HG02884 (cell line): Measurements from ENCODE around the gene MKLN1.
A peak's percentile ranks its signal among the peaks of the same experiment; 100 is the strongest.
"Not testable (repeated sequence)": the region's sequence is repeated elsewhere in the genome, so short reads cannot be mapped to it uniquely, and the experiment has no call there.

Experiments used
- ATAC-seq: cut with Tn5 transposase; IDR thresholded peaks from one replicate; pipeline ENCODE4 v1.9.1; 2021; ENCODE audit warnings: mild to moderate bottlenecking, moderate library complexity; ENCODE audit not compliant: unreplicated experiment

MKLN1 gene

GRCh38 chr7:131327626-131328376 lies at the start of gene MKLN1:
MKLN1 (plus strand) TSS chr7:131327876; CDS start chr7:131327900, 24 bp downstream.
- ATAC-seq, result peak; percentile 78

- no peak for ATAC-seq
Observed at GRCh38 chr7:131279044-131279443, 48.6 kb upstream of the MKLN1 start.

GRCh38 chr7:131281266-131282048 lies 46.2 kb upstream of the MKLN1 start:
- no peak for ATAC-seq

GRCh38 chr7:131284702-131285419 lies 42.8 kb upstream of the MKLN1 start:
- ATAC-seq, result no peak

- ATAC-seq, result no peak
Observed at GRCh38 chr7:131285556-131285955, 42.1 kb upstream of the MKLN1 start.

- no peak for ATAC-seq
Observed at GRCh38 chr7:131288450-131288849, 39.2 kb upstream of the MKLN1 start.

GRCh38 chr7:131289051-131289450 lies 38.6 kb upstream of the MKLN1 start:
- no peak for ATAC-seq

- ATAC-seq, result no peak
Observed at GRCh38 chr7:131292141-131292905, 35.4 kb upstream of the MKLN1 start.

GRCh38 chr7:131293018-131293417 lies 34.7 kb upstream of the MKLN1 start:
- ATAC-seq, result no peak

GRCh38 chr7:131294553-131294952 lies 33.1 kb upstream of the MKLN1 start:
- no peak for ATAC-seq

GRCh38 chr7:131298608-131298992 lies 29.1 kb upstream of the MKLN1 start:
- ATAC-seq, result no peak

- no peak for ATAC-seq
Observed at GRCh38 chr7:131299074-131299473, 28.6 kb upstream of the MKLN1 start.

GRCh38 chr7:131300078-131300477 lies 27.6 kb upstream of the MKLN1 start:
- ATAC-seq, result no peak

GRCh38 chr7:131300572-131301466 lies 26.9 kb upstream of the MKLN1 start:
- no peak for ATAC-seq

GRCh38 chr7:131302446-131302845 lies 25.2 kb upstream of the MKLN1 start:
- ATAC-seq, result no peak

GRCh38 chr7:131302876-131303707 lies 24.6 kb upstream of the MKLN1 start:
- ATAC-seq, result no peak

GRCh38 chr7:131305152-131305551 lies 22.5 kb upstream of the MKLN1 start:
- no peak for ATAC-seq

GRCh38 chr7:131306041-131306440 lies 21.6 kb upstream of the MKLN1 start:
- not testable (repeated sequence) for ATAC-seq

- ATAC-seq, result no peak
Observed at GRCh38 chr7:131306777-131307176, 20.9 kb upstream of the MKLN1 start.
